ENCODE results near the gene DNAAF2.

DNA sequence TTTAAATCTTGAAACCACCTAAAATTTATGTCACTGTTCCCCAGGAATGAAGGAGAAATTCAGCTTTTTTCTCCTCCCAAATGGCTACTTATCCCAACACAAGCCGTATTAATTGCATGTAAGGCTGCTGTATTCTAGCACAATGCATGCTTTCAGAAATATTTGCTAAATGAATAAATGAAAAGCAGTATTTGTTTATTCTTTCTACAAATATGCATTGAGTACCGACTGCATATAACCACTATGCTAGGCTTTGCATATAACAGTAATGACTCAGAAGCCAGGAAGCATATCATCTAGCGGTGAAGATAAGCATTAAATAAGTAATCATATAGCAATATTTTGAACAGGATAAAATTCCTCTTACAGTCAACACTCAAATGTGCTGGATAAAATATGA lies 42.0 kb downstream of the DNAAF2 start:
- no peak for TF ChIP-seq CTCF (tag by site-specific recombination; IDR thresholded peaks at IDR 0.05)
- TF ChIP-seq ZNF777 (tag by site-specific recombination; IDR thresholded peaks at IDR 0.05; ENCODE audit: borderline replicate concordance), result no peak
- TF ChIP-seq ATF2 (tag by site-specific recombination; IDR thresholded peaks at IDR 0.05; ENCODE audit: low read depth), result no peak
- no peak for TF ChIP-seq YY1 (tag by site-specific recombination; IDR thresholded peaks at IDR 0.05)
- no peak for TF ChIP-seq ZNF24 (tag by site-specific recombination; IDR thresholded peaks at IDR 0.05)
- TF ChIP-seq ZNF19 (tag by site-specific recombination; IDR thresholded peaks at IDR 0.05; ENCODE audit: low read depth), result no peak
- TF ChIP-seq EGR2 (tag by site-specific recombination; IDR thresholded peaks at IDR 0.05; ENCODE audit: low read depth), result no peak
- no peak for TF ChIP-seq ZNF701 (tag by site-specific recombination; IDR thresholded peaks at IDR 0.05)
